HG02610 (cell line): ENCODE measurements around the gene MLPH.

ENCODE experiments used
- ATAC-seq: cut with Tn5 transposase; IDR thresholded peaks from one replicate; pipeline ENCODE4 v1.9.1; 2021; ENCODE audit warnings: mild to moderate bottlenecking, moderate library complexity; ENCODE audit not compliant: unreplicated experiment

MLPH gene

GRCh38 chr2:237515166-237515565, 28.1 kb downstream of the MLPH start:
- no peak for ATAC-seq

DNA sequence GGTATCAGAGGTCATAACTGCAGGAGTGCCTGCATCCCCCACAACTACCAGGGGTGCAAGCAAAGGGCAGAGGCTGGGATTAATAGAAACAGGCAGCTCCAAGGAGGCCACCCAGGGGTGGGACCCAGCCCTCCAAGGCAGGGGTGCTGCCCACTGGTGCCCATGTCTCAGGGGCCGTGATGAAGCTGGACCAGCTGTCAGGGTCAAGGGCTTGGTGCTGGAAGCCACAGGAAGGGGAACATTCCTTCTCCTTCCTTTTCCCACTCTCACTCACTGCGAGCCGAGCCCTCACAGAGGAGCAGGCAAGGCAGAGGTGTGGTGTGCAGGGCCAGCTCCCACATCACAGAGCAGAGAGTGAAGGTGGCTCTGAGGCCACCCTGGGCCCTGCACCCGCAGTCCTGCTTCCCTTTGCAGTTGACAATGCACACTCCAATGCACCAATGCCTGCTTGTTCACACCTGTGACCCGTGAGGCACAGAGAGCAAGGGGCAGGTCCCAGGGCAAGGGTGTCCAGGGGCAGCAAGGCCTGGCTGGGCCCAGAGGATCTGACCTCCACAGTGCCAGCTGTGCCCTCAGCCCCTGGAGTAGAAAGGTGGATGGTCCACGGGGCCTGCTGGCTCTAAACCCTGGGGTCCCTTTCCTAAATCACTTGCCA, 28.7 kb downstream of the MLPH start:
- ATAC-seq: no peak

GRCh38 chr2:237517163-237517562, 30.1 kb downstream of the MLPH start:
- ATAC-seq: no peak

- ATAC-seq: no peak
These were observed 30.9 kb downstream of the MLPH start for GRCh38 chr2:237517990-237518389.

- ATAC-seq: no peak
These were observed 32.6 kb downstream of the MLPH start for GRCh38 chr2:237519506-237520245.

DNA sequence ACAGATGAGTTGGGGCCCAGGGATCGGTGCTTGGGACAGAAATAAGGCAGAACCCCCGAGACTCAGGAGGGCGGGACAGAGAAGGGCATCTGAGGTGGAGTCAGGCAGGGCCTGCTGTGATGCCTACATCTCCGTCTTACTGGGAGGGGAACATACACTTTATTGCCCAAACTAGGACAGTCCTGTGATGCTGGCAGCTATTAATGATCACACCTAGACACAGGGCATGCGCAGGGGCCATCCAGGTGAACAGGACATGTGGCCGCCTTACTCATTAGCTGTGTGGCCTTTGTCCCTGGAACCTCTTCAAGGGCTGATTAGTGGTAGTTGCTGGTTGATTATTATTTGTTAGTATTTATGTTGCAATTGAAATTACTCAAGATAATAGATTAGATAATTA, 33.2 kb downstream of the MLPH start:
- ATAC-seq: no peak

DNA sequence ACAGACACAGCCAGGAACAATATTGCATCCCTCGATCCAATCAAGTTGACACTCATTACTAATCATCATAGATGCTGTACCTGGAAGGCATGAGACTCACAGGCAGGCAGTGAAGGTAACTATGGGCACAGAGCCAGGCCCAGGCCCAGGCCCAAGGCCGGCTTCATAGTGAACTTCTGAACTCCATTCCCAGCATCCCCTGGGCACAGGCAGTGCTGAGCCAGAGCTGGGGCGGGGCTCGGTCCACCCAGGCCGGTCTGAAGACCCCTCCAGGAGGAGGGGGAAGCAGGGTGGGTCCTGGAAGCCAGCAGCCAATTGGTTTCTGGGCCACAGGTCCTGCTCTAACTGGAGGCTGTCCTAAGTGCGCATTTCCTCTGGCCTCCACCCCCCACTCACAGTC, 37.6 kb downstream of the MLPH start:
- ATAC-seq: no peak

DNA sequence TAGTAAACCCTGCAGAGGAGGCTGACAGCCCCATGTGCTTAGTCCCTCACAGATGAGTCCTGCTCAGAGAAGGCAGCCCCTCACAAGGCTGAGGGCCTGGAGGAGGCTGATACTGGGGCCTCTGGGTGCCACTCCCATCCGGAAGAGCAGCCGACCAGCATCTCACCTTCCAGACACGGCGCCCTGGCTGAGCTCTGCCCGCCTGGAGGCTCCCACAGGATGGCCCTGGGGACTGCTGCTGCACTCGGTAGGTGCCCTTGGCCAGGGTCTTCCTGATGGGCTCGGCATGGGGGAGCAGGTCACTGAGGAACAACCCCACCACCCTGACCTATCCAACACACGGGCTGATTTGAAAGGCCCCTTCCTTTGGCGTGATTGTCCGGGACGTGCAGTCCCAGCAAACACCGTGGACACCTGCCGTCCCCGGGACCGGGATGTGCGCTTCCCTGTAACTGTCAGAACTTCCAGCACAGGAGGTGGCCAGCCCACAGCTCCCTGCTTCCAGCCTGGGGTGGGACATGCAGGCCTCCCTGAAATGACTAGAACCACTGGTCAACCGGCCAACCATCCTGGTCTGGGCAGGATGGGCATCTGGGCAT, 38.6 kb downstream of the MLPH start:
- ATAC-seq: no peak

- no peak for ATAC-seq
These were observed 40.2 kb downstream of the MLPH start for GRCh38 chr2:237527233-237527632.

DNA sequence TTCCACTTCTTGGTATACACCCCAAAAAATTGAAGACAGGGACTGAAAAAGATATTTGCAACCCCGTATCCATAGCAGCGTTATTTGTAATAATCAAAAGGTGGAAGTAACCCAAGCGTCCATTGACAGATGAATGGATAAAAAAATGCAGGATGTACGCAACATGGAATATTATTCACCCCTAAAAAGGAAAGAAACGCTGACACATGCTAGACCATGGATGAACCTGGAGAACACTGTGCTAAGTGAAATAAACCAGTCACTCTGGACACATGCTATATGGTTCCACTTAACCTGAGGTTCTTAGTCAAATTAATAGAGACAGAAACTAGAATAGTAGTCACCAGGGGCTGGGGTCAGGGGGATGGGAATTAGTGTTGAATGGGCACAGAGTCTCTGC, 40.7 kb downstream of the MLPH start:
- no peak for ATAC-seq

DNA sequence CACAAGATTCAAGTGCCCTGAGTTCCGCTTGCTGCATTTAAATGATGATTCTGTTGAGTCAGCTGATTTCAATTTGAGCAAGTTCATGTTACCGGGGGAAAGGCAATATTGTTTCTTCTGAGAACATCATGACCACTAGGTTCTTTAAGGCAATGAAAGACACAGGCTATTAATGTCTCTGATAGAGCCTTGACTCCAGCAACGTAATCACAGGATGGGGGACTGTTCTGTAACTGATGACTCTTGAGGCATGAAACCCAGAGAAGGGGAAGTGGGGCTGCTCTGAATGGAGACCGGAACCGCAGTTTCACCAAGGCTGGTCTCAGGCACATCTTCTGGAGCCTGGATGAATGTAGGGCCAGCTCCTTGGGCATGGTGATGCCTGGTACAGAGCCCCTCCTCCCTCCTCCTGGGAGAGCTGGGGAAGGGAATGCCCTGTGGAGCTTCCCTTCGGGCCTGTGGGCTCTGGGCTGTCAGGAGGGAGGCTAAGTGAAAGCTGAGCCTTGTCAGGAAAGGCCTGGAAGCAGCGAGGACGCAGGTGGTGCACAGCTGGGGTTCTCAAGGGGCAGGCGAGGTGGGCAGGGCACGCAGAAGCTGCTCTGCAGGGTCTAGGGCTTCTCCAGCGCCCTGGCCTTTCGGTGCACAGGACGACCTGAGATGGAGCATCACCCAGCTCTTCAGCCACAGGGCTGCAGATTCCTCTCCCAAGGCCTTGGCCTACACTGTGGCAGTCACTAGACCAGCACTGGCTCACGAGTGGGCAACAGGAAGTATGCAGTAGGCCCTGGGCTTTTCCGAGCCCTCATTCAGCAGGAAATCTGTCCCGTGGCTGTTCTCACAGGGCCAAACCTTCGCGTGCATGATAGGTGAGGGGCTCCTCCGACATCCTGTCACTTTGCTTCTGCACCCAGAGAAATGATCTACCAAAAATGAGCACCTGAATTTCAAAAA, 42.7 kb downstream of the MLPH start:
- ATAC-seq: no peak

- ATAC-seq: no peak
These were observed 43.7 kb downstream of the MLPH start for GRCh38 chr2:237530472-237531433.

GRCh38 chr2:237532160-237532559, 45.1 kb downstream of the MLPH start:
- ATAC-seq: no peak

- no peak for ATAC-seq
These were observed 46.7 kb downstream of the MLPH start for GRCh38 chr2:237533668-237534161.

- no peak for ATAC-seq
These were observed 47.3 kb downstream of the MLPH start for GRCh38 chr2:237534380-237534779.

GRCh38 chr2:237535385-237536082, 48.5 kb downstream of the MLPH start:
- ATAC-seq: no peak

- ATAC-seq: no peak
These were observed 49.0 kb downstream of the MLPH start for GRCh38 chr2:237536083-237536415.

DNA sequence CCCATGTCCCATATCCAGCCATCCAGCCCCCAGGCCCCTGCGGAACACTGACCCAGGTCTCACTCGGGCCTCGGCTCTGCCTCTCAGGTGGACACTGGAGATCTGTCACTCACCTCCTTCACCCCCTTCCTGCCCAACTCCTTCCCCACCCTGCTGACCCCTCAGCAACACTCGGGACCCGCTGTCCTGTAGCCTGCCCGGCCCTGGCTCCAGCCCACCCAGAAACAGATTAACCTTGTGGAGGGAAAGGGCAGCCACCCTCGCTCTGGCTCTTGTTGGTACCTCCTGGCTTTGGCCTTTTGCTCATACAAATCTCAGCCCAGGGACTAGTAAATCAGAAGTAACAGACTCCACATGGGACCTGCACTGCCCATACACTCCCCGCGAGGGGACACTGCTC, 49.6 kb downstream of the MLPH start:
- no peak for ATAC-seq

DNA sequence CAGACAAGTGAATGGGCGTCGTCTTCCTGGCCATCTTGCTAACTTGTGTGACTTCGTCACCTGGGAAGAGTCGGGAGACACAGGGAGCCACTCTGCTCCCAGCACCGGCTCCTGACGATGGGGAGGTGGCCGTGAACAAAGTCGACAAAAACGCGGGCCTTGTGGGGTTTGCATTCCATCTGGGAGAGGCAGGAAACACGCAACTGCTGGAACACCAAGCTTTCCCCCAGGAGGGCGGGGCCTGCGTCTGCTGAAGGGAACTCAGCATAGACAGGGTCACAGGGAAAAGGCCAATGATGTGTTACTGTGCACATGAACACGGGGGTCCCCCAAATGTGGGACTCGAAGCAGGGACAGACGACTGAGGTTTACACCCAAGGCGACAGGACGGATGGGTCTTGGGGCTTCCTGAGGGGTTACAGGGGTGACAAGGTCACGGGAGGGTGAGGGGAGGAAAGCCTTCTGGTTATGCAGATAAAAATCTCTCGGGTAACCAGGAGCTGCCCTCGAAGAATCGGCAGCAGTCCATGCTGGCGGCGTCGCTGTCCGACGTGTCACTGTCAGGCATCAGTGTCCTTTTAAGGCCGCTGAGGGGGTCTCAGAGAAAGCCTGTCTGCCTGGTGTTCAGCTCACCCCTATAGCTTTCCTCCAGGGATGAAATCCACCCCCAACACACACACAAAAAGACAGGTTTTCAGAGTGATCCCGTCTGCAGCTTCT, 51.1 kb downstream of the MLPH start:
- ATAC-seq: no peak
